Measurements from ENCODE around the gene LMOD2.
A peak's percentile ranks its signal among the peaks of the same experiment; 100 is the strongest.

- TF ChIP-seq CTCF (IDR thresholded peaks at IDR 0.05) (peak in 4 of 6 experiments; percentile 25 to 61 (median 58)), POLR2A (IDR thresholded peaks at IDR 0.05) (no peak)
Observed at GRCh38 chr7:123635551-123636359, 19.9 kb upstream of the LMOD2 start.

All from Peyer's patch (tissue), 4 donors.